PC-3 (cell line): ENCODE data around the gene INF2. TPM values are rescaled to one million over a fixed set of nuclear protein-coding genes. Genes with fewer than 3 reads are reported as not detected.

Experiments used
- ATAC-seq: fragments of 200-7000 bp; cut with Tn5 transposase; 2 replicates; pipeline ENCODE4 v1.9.1; 2020; ENCODE audit warnings: mild to moderate bottlenecking, moderate library complexity
- BruUV-seq: library from RNA; stranded (reverse); fragments of 400-500 nt; replicated peaks from 2 replicates; lab custom pipeline; 2021; lab: Mats Ljungman, UMichigan
- CTCF ChIA-PET: fragments of 300-600 bp; sonication (Branson Sonifier 250); formaldehyde crosslinking; loops from one replicate; lab custom pipeline; 2022; ENCODE audit warnings: antibody characterized with exemption; lab: Charles Lee
- POLR2A ChIA-PET: fragments of 300-600 bp; sonication (Branson Sonifier 250); formaldehyde crosslinking; loops from one replicate; lab custom pipeline; 2022; ENCODE audit warnings: antibody characterized with exemption; ENCODE audit not compliant: unreplicated experiment; lab: Charles Lee
- DNase-seq: peaks from one replicate; pipeline ENCODE4 v3.0.0-alpha.2; 2015
- H2AFZ ChIP-seq: fragments of 300-600 bp; sonication (generic); 2 replicates; pipeline ENCODE4 v1.6.0; 2016; ENCODE audit warnings: antibody characterized with exemption, low read length
- H3F3A ChIP-seq: fragments of 300-600 bp; sonication (generic); one replicate; pipeline ENCODE4 v1.6.0; 2017; ENCODE audit warnings: antibody characterized with exemption, low read length, control low read depth, mild to moderate bottlenecking; ENCODE audit not compliant: unreplicated experiment
- H3K27ac ChIP-seq: fragments of 300-600 bp; sonication (generic); 2 replicates; pipeline ENCODE4 v1.5.1; 2016; ENCODE audit warnings: mild to moderate bottlenecking, low read length
- H3K27me3 ChIP-seq: fragments of 300-600 bp; sonication (generic); 2 replicates; pipeline ENCODE4 v1.6.1; 2016; ENCODE audit warnings: low read length, mixed read lengths
- H3K36me3 ChIP-seq: fragments of 300-600 bp; sonication (generic); 2 replicates; pipeline ENCODE4 v1.6.1; 2016; ENCODE audit warnings: low read depth, mixed run types, low read length, mixed read lengths
- H3K4me1 ChIP-seq: fragments of 300-600 bp; sonication (generic); 2 replicates; pipeline ENCODE4 v1.5.1; 2016; ENCODE audit warnings: low read length; ENCODE audit not compliant: insufficient read depth
- H3K4me2 ChIP-seq: fragments of 300-600 bp; sonication (generic); 2 replicates; pipeline ENCODE4 v1.6.0; 2016; ENCODE audit warnings: low read length
- H3K4me3 ChIP-seq: fragments of 300-600 bp; sonication (generic); 2 replicates; pipeline ENCODE4 v1.5.1; 2016; ENCODE audit warnings: mild to moderate bottlenecking, low read length, mixed read lengths
- H3K79me2 ChIP-seq: fragments of 300-600 bp; sonication (generic); 2 replicates; pipeline ENCODE4 v1.6.1; 2017; ENCODE audit warnings: low read length, mixed read lengths
- H3K9ac ChIP-seq: fragments of 300-600 bp; sonication (generic); 2 replicates; pipeline ENCODE4 v1.6.0; 2016; ENCODE audit warnings: mild to moderate bottlenecking, low read length
- H3K9me2 ChIP-seq: fragments of 300-600 bp; sonication (generic); replicated peaks from 2 replicates; pipeline ENCODE4 v1.6.1; 2016; ENCODE audit warnings: mixed run types, low read length, mixed read lengths
- H3K9me3 ChIP-seq: fragments of 300-600 bp; sonication (generic); 2 replicates; pipeline ENCODE4 v1.6.1; 2016; ENCODE audit warnings: low read length, mixed read lengths
- H4K20me1 ChIP-seq: fragments of 300-600 bp; sonication (generic); 2 replicates; pipeline ENCODE4 v1.6.1; 2016; ENCODE audit warnings: low read length, mixed read lengths
- EZH2 ChIP-seq: fragments of 300-600 bp; sonication (generic); IDR thresholded peaks from one replicate; pipeline ENCODE4 v1.6.1; 2017; ENCODE audit warnings: antibody characterized with exemption, mild to moderate bottlenecking, low read length; ENCODE audit not compliant: unreplicated experiment
- EZH2phosphoT487 ChIP-seq: fragments of 300-600 bp; sonication (generic); IDR thresholded peaks from 2 replicates; pipeline ENCODE4 v1.6.1; 2018; ENCODE audit warnings: mild to moderate bottlenecking, antibody characterized with exemption, low read length, borderline replicate concordance
- intact Hi-C: fragments of 100-400 bp; cut with micrococcal nuclease; formaldehyde crosslinking; loops from 2 replicates; pipeline ENCODE4 v1.9.0; 2023
- total RNA-seq: library from RNA; depleted of rRNA; stranded (reverse); fragments of >200 nt; gene quantifications from 2 replicates; pipeline ENCODE4 v1.2.3, GENCODE V29; 2014
- TF ChIP-seq, protein P1 (sequence below): fragments of 300-600 bp; sonication (generic); conservative IDR thresholded peaks from 2 replicates; pipeline ENCODE4 v1.5.1; 2017; ENCODE audit warnings: antibody characterized with exemption, low read depth, mild to moderate bottlenecking, low read length

INF2 gene
- total RNA-seq, 1 experiment from 2014 or later: 132 TPM

- H3F3A ChIP-seq: no peaks in the 10 kb centered on the region
- no peaks in the 10 kb centered on the region for H3K27me3 ChIP-seq
- H3K9me2 ChIP-seq: no peaks in the 10 kb centered on the region
- no peak overlapping the region for H3K27ac ChIP-seq
- H3K4me1 ChIP-seq: peaks cover 9% of the 10 kb centered on the region; the same call in 1 of the 2 replicates
- no peak overlapping the region for H3K9ac ChIP-seq
- H3K36me3 ChIP-seq: no peaks in the 10 kb centered on the region
- H3K4me2 ChIP-seq: no peak overlapping the region
- H4K20me1 ChIP-seq: no peaks in the 10 kb centered on the region
- DNase-seq (no peak), ATAC-seq (no peak)
- CTCF ChIA-PET: no interaction called here
- no TSS peak for BruUV-seq
- POLR2A ChIA-PET: no interaction called here
- TF ChIP-seq EZH2 (no peak), EZH2phosphoT487 (no peak)
- TF ChIP-seq, protein P1, sequence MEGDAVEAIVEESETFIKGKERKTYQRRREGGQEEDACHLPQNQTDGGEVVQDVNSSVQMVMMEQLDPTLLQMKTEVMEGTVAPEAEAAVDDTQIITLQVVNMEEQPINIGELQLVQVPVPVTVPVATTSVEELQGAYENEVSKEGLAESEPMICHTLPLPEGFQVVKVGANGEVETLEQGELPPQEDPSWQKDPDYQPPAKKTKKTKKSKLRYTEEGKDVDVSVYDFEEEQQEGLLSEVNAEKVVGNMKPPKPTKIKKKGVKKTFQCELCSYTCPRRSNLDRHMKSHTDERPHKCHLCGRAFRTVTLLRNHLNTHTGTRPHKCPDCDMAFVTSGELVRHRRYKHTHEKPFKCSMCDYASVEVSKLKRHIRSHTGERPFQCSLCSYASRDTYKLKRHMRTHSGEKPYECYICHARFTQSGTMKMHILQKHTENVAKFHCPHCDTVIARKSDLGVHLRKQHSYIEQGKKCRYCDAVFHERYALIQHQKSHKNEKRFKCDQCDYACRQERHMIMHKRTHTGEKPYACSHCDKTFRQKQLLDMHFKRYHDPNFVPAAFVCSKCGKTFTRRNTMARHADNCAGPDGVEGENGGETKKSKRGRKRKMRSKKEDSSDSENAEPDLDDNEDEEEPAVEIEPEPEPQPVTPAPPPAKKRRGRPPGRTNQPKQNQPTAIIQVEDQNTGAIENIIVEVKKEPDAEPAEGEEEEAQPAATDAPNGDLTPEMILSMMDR: no peak
- no peaks in the 10 kb centered on the region for H3K9me3 ChIP-seq
- no peak overlapping the region for H3K4me3 ChIP-seq
- intact Hi-C loops: no loop called here
- H2AFZ ChIP-seq: no peak overlapping the region
- H3K79me2 ChIP-seq: no peaks in the 10 kb centered on the region
Measured at GRCh38 chr14:104741803-104742251, 52.4 kb downstream of the INF2 start.

DNA sequence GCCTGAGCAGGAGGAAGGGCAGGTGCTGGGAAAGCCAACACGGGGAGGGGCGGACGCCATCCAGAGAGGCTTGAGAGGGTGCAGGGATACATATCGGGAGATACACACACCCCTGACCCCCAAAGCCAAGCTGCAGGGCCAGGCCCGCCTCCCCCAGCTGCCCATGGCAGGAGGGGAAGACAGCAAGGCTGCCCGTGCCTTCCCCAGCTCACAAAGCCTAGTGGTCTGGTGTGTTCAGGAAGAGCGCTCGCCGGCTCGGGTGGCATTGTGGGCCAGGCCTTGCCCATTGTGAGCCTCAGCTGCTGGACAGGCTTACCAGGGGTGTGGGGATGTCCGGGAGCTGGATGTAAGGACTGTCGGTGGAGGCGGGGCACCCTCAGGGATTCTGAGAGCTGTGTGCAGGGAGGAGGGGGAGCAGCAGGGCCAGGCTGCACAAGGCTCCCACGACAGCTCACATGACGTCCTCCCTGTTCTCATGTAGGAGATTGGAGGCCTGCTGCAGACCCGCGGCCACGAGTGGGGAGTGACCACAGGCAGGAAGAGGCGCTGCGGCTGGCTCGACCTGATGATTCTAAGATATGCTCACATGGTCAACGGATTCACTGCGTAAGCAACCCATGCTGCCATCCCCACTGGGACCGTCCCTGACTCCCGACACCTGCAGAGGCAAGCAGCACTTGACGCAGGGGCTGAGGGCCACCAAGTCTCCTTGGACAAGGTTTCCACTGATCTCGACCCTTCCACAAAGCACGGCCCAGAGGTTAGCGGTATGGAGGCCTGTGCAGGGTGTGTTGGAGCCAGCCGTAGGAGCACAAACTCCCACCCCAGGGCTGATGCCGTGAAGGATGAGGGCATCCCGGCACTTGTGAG lies 53.4 kb downstream of the INF2 start:
- no peaks in the 10 kb centered on the region for H3K27me3 ChIP-seq
- H3K79me2 ChIP-seq: no peaks in the 10 kb centered on the region
- POLR2A ChIA-PET: no interaction called here
- intact Hi-C loops: no loop called here
- no TSS peak for BruUV-seq
- no peak overlapping the region for H3K9ac ChIP-seq
- no peaks in the 10 kb centered on the region for H3K36me3 ChIP-seq
- no peak overlapping the region for H3K4me2 ChIP-seq
- no peak overlapping the region for H3K27ac ChIP-seq
- H2AFZ ChIP-seq: no peak overlapping the region
- TF ChIP-seq, protein P1: no peak
- TF ChIP-seq EZH2 (no peak), EZH2phosphoT487 (no peak)
- no peak for ATAC-seq
- no peaks in the 10 kb centered on the region for H3K9me2 ChIP-seq
- no peak for DNase-seq
- peaks cover 13% of the 10 kb centered on the region; the same call in 1 of the 2 replicates for H3K4me1 ChIP-seq
- H4K20me1 ChIP-seq: no peaks in the 10 kb centered on the region
- CTCF ChIA-PET: no interaction called here
- no peaks in the 10 kb centered on the region for H3F3A ChIP-seq
- H3K4me3 ChIP-seq: no peak overlapping the region
- no peaks in the 10 kb centered on the region for H3K9me3 ChIP-seq
